GM23338 (cell line): ENCODE results near the gene LARP1B. TPM values are rescaled to one million over a fixed set of nuclear protein-coding genes. Genes with fewer than 3 reads are reported as not detected.

Source experiments
- ATAC-seq: fragments of 200-7000 bp; cut with Tn5 transposase; 3 replicates; pipeline ENCODE4 v1.9.1; 2020
- DNase-seq: peaks from one replicate; pipeline ENCODE4 v3.0.0-alpha.2; 2015; ENCODE audit warnings: low spot score
- H2AFZ ChIP-seq: fragments of 200-600 bp; sonication (generic); 2 replicates; pipeline ENCODE4 v1.8.0; 2016; ENCODE audit warnings: antibody characterized with exemption, mild to moderate bottlenecking, moderate library complexity
- H3F3A ChIP-seq: fragments of 200-600 bp; sonication (generic); replicated peaks from 2 replicates; pipeline ENCODE4 v1.8.0; 2017; ENCODE audit warnings: antibody characterized with exemption, mixed run types, low read depth
- H3K27ac ChIP-seq: fragments of 200-600 bp; sonication (generic); 2 replicates; pipeline ENCODE4 v1.6.1; 2016; ENCODE audit warnings: low read depth
- H3K27me3 ChIP-seq: fragments of 200-600 bp; sonication (generic); 2 replicates; pipeline ENCODE4 v1.8.0; 2016; ENCODE audit warnings: mild to moderate bottlenecking, mixed run types, moderate library complexity; ENCODE audit not compliant: insufficient read depth
- H3K36me3 ChIP-seq: fragments of 200-600 bp; sonication (generic); 2 replicates; pipeline ENCODE4 v1.8.0; 2016; ENCODE audit warnings: mild to moderate bottlenecking; ENCODE audit not compliant: insufficient read depth
- H3K4me1 ChIP-seq: fragments of 200-600 bp; sonication (generic); 2 replicates; pipeline ENCODE4 v1.8.0; 2016; ENCODE audit warnings: mild to moderate bottlenecking, moderate library complexity; ENCODE audit not compliant: insufficient read depth
- H3K4me2 ChIP-seq: fragments of 200-600 bp; sonication (generic); 2 replicates; pipeline ENCODE4 v1.7.1; 2017; ENCODE audit warnings: mixed run types
- H3K4me3 ChIP-seq: fragments of 200-600 bp; sonication (generic); 2 replicates; pipeline ENCODE4 v1.6.1; 2016; ENCODE audit warnings: mixed run types
- H3K79me2 ChIP-seq: fragments of 200-600 bp; sonication (generic); replicated peaks from 2 replicates; pipeline ENCODE4 v1.8.0; 2017; ENCODE audit warnings: mild to moderate bottlenecking; ENCODE audit not compliant: insufficient read depth
- H3K9me2 ChIP-seq: fragments of 200-600 bp; sonication (generic); 2 replicates; pipeline ENCODE4 v1.8.0; 2017; ENCODE audit not compliant: insufficient read depth
- H4K20me1 ChIP-seq: fragments of 200-600 bp; sonication (generic); replicated peaks from 2 replicates; pipeline ENCODE4 v1.8.0; 2017; ENCODE audit warnings: mild to moderate bottlenecking; ENCODE audit not compliant: insufficient read depth
- H3K27ac Mint-ChIP-seq: 2 replicates; pipeline ENCODE4 v1.8.0; 2020; ENCODE audit warnings: inconsistent platforms, mild to moderate bottlenecking, moderate library complexity, mixed read lengths
- H3K27me3 Mint-ChIP-seq: 3 replicates; pipeline ENCODE4 v1.8.0; 2022; ENCODE audit warnings: low read depth, mild to moderate bottlenecking, moderate library complexity, mixed read lengths, inconsistent platforms; ENCODE audit not compliant: insufficient read depth, poor library complexity
- H3K36me3 Mint-ChIP-seq: 3 replicates; pipeline ENCODE4 v1.8.0; 2021; ENCODE audit warnings: low read depth, mild to moderate bottlenecking, inconsistent platforms, moderate library complexity, mixed read lengths
- H3K4me1 Mint-ChIP-seq: 3 replicates; pipeline ENCODE4 v1.8.0; 2020; ENCODE audit warnings: mild to moderate bottlenecking, inconsistent platforms, mixed read lengths
- H3K4me3 Mint-ChIP-seq: 3 replicates; pipeline ENCODE4 v1.8.0; 2021; ENCODE audit warnings: moderate library complexity, mild to moderate bottlenecking, inconsistent platforms, mixed read lengths
- H3K9me3 Mint-ChIP-seq: 3 replicates; pipeline ENCODE4 v1.8.0; 2020; ENCODE audit warnings: moderate library complexity, mild to moderate bottlenecking, inconsistent platforms, mixed read lengths
- CREB1 ChIP-seq: fragments of 250-450 bp; sonication (Bioruptor Pico); IDR thresholded peaks from 2 replicates; pipeline ENCODE4 v1.5.0; 2020; ENCODE audit warnings: low read depth, mild to moderate bottlenecking, moderate library complexity
- EZH2 ChIP-seq: fragments of 200-600 bp; sonication (generic); IDR thresholded peaks from one replicate; pipeline ENCODE4 v1.8.0; 2017; ENCODE audit warnings: antibody characterized with exemption, mild to moderate bottlenecking, low read depth; ENCODE audit not compliant: unreplicated experiment
- EZH2phosphoT487 ChIP-seq: fragments of 200-600 bp; sonication (generic); IDR thresholded peaks from one replicate; pipeline ENCODE4 v1.8.1; 2018; ENCODE audit warnings: antibody characterized with exemption; ENCODE audit not compliant: unreplicated experiment
- JUNB ChIP-seq: IDR thresholded peaks from one replicate; pipeline ENCODE4 v1.6.1; 2016; ENCODE audit warnings: antibody characterized with exemption; ENCODE audit not compliant: unreplicated experiment
- NANOG ChIP-seq: IDR thresholded peaks from 2 replicates; pipeline ENCODE4 v1.6.1; 2016; ENCODE audit warnings: antibody characterized with exemption, borderline replicate concordance
- POLR2AphosphoS5 ChIP-seq: IDR thresholded peaks from 2 replicates; pipeline ENCODE4 v1.6.1; 2016; ENCODE audit warnings: antibody characterized with exemption, low read depth
- STAT1 ChIP-seq: IDR thresholded peaks from one replicate; pipeline ENCODE4 v1.6.1; 2016; ENCODE audit warnings: antibody characterized with exemption; ENCODE audit not compliant: unreplicated experiment
- ZNF114 ChIP-seq: fragments of 250-450 bp; sonication (Bioruptor Pico); IDR thresholded peaks from 2 replicates; pipeline ENCODE4 v1.5.0; 2020; ENCODE audit warnings: mild to moderate bottlenecking, moderate library complexity
- ZNF331 ChIP-seq: fragments of 250-450 bp; sonication (Bioruptor Pico); IDR thresholded peaks from 2 replicates; pipeline ENCODE4 v1.5.0; 2020; ENCODE audit warnings: low read depth, mild to moderate bottlenecking, moderate library complexity
- polyA plus RNA-seq: library from polyadenylated mRNA; unstranded; fragments of >200 nt; fragmentation: Nextera tagmentation; extraction: Ambion mirVana; gene quantifications from 2 replicates; pipeline ENCODE4 v1.2.1, GENCODE V29; 2016
- total RNA-seq: library from RNA; depleted of rRNA; stranded (reverse); fragments of >200 nt; shearing (Covaris generic); gene quantifications from 2 replicates; pipeline ENCODE4 v1.2.3, GENCODE V29; 2014
- TF ChIP-seq, protein P1 (sequence below): IDR thresholded peaks from one replicate; pipeline ENCODE4 v1.6.1; 2018; ENCODE audit warnings: antibody characterized with exemption; ENCODE audit not compliant: unreplicated experiment
- TF ChIP-seq, protein P2 (sequence below), 2 experiments: fragments of 200-600 bp in 1 of 2; sonication (generic) in 1 of 2; conservative IDR thresholded peaks; 2 replicates each; pipeline versions ENCODE4 v1.5.1 to v1.6.1; 2016 to 2017; ENCODE audit warnings: antibody characterized with exemption in 2 of 2, low read depth in 2 of 2, mild to moderate bottlenecking in 2 of 2, moderate library complexity in 1 of 2
- TF ChIP-seq, protein P3 (sequence below): fragments of 250-450 bp; sonication (Bioruptor Pico); IDR thresholded peaks from 2 replicates; pipeline ENCODE4 v1.5.0; 2020; ENCODE audit warnings: mild to moderate bottlenecking, moderate library complexity
- TF ChIP-seq, protein P4 (sequence below): IDR thresholded peaks from 2 replicates; pipeline ENCODE4 v1.6.1; 2016; ENCODE audit warnings: antibody characterized with exemption

The LARP1B gene
- total and polyA plus RNA-seq, 2 experiments from 2014 or later, result 42.5 to 45.4 TPM

DNA sequence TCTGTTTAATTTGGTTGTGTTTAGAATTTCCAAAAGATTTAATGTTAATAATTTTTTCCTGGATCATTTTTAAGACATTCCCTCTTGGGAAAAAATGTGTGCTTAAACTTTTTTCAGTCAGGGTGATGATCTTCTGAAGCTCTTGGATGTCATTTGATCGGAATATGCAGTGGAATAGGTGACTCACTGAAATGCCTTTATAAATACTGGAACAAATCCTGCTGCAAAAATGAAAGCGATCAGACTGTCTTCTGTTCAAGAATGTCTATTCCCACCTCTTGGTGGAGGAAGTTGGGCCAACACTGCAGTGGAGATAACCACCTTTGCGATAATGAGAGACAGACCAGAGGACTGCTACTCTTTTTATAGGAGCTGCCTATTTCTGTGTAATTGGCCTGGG is 46.7 kb downstream of the LARP1B start:
- H3K9me3 Mint-ChIP-seq, result no peaks in the 10 kb centered on the region
- DNase-seq (no peak), ATAC-seq (no peak)
- Histone ChIP-seq H2AFZ (no peak overlapping the region), H3K27me3 (no peaks in the 10 kb centered on the region), H3K36me3 (peaks cover 15% of the 10 kb centered on the region; the same call in 1 of the 2 replicates), H3K4me3 (no peak overlapping the region), H3K27ac (no peak overlapping the region), H3K4me2 (no peak overlapping the region), H3K4me1 (no peaks in the 10 kb centered on the region), H3F3A (no peaks in the 10 kb centered on the region), H4K20me1 (no peaks in the 10 kb centered on the region; the same call in none of the 2 replicates), H3K9me2 (no peaks in the 10 kb centered on the region), H3K79me2 (no peaks in the 10 kb centered on the region; the same call in 1 of the 2 replicates)
- no peaks in the 10 kb centered on the region for H3K27me3 Mint-ChIP-seq
- peaks cover 44% of the 10 kb centered on the region for H3K36me3 Mint-ChIP-seq
- H3K4me3 Mint-ChIP-seq, result no peak overlapping the region
- H3K4me1 Mint-ChIP-seq, result no peaks in the 10 kb centered on the region
- no peak for TF ChIP-seq ZNF331 (CRISPR knock-in tag)
- TF ChIP-seq, protein P1, sequence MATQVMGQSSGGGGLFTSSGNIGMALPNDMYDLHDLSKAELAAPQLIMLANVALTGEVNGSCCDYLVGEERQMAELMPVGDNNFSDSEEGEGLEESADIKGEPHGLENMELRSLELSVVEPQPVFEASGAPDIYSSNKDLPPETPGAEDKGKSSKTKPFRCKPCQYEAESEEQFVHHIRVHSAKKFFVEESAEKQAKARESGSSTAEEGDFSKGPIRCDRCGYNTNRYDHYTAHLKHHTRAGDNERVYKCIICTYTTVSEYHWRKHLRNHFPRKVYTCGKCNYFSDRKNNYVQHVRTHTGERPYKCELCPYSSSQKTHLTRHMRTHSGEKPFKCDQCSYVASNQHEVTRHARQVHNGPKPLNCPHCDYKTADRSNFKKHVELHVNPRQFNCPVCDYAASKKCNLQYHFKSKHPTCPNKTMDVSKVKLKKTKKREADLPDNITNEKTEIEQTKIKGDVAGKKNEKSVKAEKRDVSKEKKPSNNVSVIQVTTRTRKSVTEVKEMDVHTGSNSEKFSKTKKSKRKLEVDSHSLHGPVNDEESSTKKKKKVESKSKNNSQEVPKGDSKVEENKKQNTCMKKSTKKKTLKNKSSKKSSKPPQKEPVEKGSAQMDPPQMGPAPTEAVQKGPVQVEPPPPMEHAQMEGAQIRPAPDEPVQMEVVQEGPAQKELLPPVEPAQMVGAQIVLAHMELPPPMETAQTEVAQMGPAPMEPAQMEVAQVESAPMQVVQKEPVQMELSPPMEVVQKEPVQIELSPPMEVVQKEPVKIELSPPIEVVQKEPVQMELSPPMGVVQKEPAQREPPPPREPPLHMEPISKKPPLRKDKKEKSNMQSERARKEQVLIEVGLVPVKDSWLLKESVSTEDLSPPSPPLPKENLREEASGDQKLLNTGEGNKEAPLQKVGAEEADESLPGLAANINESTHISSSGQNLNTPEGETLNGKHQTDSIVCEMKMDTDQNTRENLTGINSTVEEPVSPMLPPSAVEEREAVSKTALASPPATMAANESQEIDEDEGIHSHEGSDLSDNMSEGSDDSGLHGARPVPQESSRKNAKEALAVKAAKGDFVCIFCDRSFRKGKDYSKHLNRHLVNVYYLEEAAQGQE, result no peak
- TF ChIP-seq NANOG, result no peak
- TF ChIP-seq EZH2phosphoT487, result no peak
- TF ChIP-seq, protein P2, sequence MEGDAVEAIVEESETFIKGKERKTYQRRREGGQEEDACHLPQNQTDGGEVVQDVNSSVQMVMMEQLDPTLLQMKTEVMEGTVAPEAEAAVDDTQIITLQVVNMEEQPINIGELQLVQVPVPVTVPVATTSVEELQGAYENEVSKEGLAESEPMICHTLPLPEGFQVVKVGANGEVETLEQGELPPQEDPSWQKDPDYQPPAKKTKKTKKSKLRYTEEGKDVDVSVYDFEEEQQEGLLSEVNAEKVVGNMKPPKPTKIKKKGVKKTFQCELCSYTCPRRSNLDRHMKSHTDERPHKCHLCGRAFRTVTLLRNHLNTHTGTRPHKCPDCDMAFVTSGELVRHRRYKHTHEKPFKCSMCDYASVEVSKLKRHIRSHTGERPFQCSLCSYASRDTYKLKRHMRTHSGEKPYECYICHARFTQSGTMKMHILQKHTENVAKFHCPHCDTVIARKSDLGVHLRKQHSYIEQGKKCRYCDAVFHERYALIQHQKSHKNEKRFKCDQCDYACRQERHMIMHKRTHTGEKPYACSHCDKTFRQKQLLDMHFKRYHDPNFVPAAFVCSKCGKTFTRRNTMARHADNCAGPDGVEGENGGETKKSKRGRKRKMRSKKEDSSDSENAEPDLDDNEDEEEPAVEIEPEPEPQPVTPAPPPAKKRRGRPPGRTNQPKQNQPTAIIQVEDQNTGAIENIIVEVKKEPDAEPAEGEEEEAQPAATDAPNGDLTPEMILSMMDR (conservative IDR thresholded peaks at IDR 0.05; ENCODE audit: low read depth in 2 of 2), result no peak
- TF ChIP-seq STAT1, result no peak
- TF ChIP-seq ZNF114, result no peak
- TF ChIP-seq, protein P3, sequence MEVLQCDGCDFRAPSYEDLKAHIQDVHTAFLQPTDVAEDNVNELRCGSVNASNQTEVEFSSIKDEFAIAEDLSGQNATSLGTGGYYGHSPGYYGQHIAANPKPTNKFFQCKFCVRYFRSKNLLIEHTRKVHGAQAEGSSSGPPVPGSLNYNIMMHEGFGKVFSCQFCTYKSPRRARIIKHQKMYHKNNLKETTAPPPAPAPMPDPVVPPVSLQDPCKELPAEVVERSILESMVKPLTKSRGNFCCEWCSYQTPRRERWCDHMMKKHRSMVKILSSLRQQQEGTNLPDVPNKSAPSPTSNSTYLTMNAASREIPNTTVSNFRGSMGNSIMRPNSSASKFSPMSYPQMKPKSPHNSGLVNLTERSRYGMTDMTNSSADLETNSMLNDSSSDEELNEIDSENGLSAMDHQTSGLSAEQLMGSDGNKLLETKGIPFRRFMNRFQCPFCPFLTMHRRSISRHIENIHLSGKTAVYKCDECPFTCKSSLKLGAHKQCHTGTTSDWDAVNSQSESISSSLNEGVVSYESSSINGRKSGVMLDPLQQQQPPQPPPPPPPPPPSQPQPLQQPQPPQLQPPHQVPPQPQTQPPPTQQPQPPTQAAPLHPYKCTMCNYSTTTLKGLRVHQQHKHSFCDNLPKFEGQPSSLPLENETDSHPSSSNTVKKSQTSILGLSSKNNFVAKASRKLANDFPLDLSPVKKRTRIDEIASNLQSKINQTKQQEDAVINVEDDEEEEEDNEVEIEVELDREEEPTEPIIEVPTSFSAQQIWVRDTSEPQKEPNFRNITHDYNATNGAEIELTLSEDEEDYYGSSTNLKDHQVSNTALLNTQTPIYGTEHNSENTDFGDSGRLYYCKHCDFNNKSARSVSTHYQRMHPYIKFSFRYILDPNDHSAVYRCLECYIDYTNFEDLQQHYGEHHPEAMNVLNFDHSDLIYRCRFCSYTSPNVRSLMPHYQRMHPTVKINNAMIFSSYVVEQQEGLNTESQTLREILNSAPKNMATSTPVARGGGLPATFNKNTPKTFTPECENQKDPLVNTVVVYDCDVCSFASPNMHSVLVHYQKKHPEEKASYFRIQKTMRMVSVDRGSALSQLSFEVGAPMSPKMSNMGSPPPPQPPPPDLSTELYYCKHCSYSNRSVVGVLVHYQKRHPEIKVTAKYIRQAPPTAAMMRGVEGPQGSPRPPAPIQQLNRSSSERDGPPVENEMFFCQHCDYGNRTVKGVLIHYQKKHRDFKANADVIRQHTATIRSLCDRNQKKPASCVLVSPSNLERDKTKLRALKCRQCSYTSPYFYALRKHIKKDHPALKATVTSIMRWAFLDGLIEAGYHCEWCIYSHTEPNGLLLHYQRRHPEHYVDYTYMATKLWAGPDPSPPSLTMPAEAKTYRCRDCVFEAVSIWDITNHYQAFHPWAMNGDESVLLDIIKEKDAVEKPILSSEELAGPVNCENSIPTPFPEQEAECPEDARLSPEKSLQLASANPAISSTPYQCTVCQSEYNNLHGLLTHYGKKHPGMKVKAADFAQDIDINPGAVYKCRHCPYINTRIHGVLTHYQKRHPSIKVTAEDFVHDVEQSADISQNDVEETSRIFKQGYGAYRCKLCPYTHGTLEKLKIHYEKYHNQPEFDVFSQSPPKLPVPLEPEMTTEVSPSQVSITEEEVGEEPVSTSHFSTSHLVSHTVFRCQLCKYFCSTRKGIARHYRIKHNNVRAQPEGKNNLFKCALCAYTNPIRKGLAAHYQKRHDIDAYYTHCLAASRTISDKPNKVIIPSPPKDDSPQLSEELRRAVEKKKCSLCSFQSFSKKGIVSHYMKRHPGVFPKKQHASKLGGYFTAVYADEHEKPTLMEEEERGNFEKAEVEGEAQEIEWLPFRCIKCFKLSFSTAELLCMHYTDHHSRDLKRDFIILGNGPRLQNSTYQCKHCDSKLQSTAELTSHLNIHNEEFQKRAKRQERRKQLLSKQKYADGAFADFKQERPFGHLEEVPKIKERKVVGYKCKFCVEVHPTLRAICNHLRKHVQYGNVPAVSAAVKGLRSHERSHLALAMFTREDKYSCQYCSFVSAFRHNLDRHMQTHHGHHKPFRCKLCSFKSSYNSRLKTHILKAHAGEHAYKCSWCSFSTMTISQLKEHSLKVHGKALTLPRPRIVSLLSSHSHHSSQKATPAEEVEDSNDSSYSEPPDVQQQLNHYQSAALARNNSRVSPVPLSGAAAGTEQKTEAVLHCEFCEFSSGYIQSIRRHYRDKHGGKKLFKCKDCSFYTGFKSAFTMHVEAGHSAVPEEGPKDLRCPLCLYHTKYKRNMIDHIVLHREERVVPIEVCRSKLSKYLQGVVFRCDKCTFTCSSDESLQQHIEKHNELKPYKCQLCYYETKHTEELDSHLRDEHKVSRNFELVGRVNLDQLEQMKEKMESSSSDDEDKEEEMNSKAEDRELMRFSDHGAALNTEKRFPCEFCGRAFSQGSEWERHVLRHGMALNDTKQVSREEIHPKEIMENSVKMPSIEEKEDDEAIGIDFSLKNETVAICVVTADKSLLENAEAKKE (CRISPR knock-in tag), result no peak
- TF ChIP-seq EZH2, result no peak
- no peak for TF ChIP-seq POLR2AphosphoS5
- TF ChIP-seq JUNB, result no peak
- no peak for TF ChIP-seq CREB1 (CRISPR knock-in tag)
- TF ChIP-seq, protein P4, sequence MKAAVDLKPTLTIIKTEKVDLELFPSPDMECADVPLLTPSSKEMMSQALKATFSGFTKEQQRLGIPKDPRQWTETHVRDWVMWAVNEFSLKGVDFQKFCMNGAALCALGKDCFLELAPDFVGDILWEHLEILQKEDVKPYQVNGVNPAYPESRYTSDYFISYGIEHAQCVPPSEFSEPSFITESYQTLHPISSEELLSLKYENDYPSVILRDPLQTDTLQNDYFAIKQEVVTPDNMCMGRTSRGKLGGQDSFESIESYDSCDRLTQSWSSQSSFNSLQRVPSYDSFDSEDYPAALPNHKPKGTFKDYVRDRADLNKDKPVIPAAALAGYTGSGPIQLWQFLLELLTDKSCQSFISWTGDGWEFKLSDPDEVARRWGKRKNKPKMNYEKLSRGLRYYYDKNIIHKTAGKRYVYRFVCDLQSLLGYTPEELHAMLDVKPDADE, result no peak
- H3K27ac Mint-ChIP-seq, result no peak overlapping the region
